GM18526 (cell line): ENCODE data around the gene ENTHD1.

Source experiments
- POLR2A ChIP-seq: IDR thresholded peaks from 3 replicates; pipeline ENCODE4 v1.6.1; 2011; ENCODE audit not compliant: insufficient read length; ENCODE audit errors: extremely low read depth

The ENTHD1 gene

GRCh38 chr22:39722501-39722900 lies 171.1 kb downstream of the ENTHD1 start:
- TF ChIP-seq POLR2A = no peak

- TF ChIP-seq POLR2A = no peak
Observed at GRCh38 chr22:39722032-39722325, 171.6 kb downstream of the ENTHD1 start.

- no peak for TF ChIP-seq POLR2A
Observed at GRCh38 chr22:39721206-39722031, 172.1 kb downstream of the ENTHD1 start.

- no peak for TF ChIP-seq POLR2A
Observed at GRCh38 chr22:39719559-39720450, 173.8 kb downstream of the ENTHD1 start.

GRCh38 chr22:39718921-39719475 lies 174.6 kb downstream of the ENTHD1 start:
- no peak for TF ChIP-seq POLR2A

GRCh38 chr22:39718206-39718605 lies 175.4 kb downstream of the ENTHD1 start:
- TF ChIP-seq POLR2A = no peak

- no peak for TF ChIP-seq POLR2A
Observed at GRCh38 chr22:39717099-39717498, 176.5 kb downstream of the ENTHD1 start.

GRCh38 chr22:39716534-39716933 lies 177.0 kb downstream of the ENTHD1 start:
- TF ChIP-seq POLR2A = no peak

- no peak for TF ChIP-seq POLR2A
Observed at GRCh38 chr22:39715778-39716495, 177.6 kb downstream of the ENTHD1 start.

GRCh38 chr22:39714321-39714720 lies 179.2 kb downstream of the ENTHD1 start:
- TF ChIP-seq POLR2A = no peak

- TF ChIP-seq POLR2A = no peak
Observed at GRCh38 chr22:39713799-39714290, 179.7 kb downstream of the ENTHD1 start.

GRCh38 chr22:39712751-39713525 lies 180.6 kb downstream of the ENTHD1 start:
- no peak for TF ChIP-seq POLR2A

GRCh38 chr22:39712081-39712480 lies 181.5 kb downstream of the ENTHD1 start:
- no peak for TF ChIP-seq POLR2A

GRCh38 chr22:39710380-39711150 lies 183.0 kb downstream of the ENTHD1 start:
- no peak for TF ChIP-seq POLR2A

GRCh38 chr22:39707816-39708215 lies 185.7 kb downstream of the ENTHD1 start:
- TF ChIP-seq POLR2A = no peak
